H9 (cell line): ENCODE results near the gene PARP1. TPM values are rescaled to one million over a fixed set of nuclear protein-coding genes. Genes with fewer than 3 reads are reported as not detected.

Source experiments
- DNase-seq: peaks from one replicate; pipeline ENCODE4 v3.0.0-alpha.2; 2017
- H2AFZ ChIP-seq: one replicate; pipeline ENCODE4 v1.6.1; 2013; ENCODE audit warnings: mild to moderate bottlenecking, low read length, control low read depth, moderate library complexity
- H2AK5ac ChIP-seq: 2 replicates; pipeline ENCODE4 v1.6.1; 2013; ENCODE audit warnings: low read length, control low read depth, mixed read lengths; ENCODE audit not compliant: insufficient read length
- H2BK120ac ChIP-seq: one replicate; pipeline ENCODE4 v1.6.1; 2013; ENCODE audit warnings: low read depth, mild to moderate bottlenecking, low read length, control low read depth, inconsistent platforms; ENCODE audit not compliant: poor library complexity, severe bottlenecking
- H2BK12ac ChIP-seq: 2 replicates; pipeline ENCODE4 v1.6.1; 2013; ENCODE audit warnings: low read length, control low read depth, mixed read lengths, low read depth; ENCODE audit not compliant: insufficient read length
- H2BK15ac ChIP-seq: 2 replicates; pipeline ENCODE4 v1.6.1; 2013; ENCODE audit warnings: low read depth, low read length, control low read depth
- H2BK20ac ChIP-seq: one replicate; pipeline ENCODE4 v1.6.1; 2013; ENCODE audit warnings: low read depth, mild to moderate bottlenecking, low read length, control low read depth, inconsistent platforms; ENCODE audit not compliant: poor library complexity, severe bottlenecking
- H2BK5ac ChIP-seq: 2 replicates; pipeline ENCODE4 v1.6.1; 2013; ENCODE audit warnings: low read length, control low read depth, mixed read lengths; ENCODE audit not compliant: insufficient read length
- H3K14ac ChIP-seq: 2 replicates; pipeline ENCODE4 v1.6.1; 2013; ENCODE audit warnings: low read length, control low read depth; ENCODE audit not compliant: insufficient read depth
- H3K18ac ChIP-seq: 2 replicates; pipeline ENCODE4 v1.6.1; 2013; ENCODE audit warnings: low read depth, mild to moderate bottlenecking, mixed read lengths, low read length, control low read depth; ENCODE audit not compliant: insufficient read length
- H3K23ac ChIP-seq: 2 replicates; pipeline ENCODE4 v1.6.1; 2013; ENCODE audit warnings: low read length, control low read depth, mixed read lengths, low read depth; ENCODE audit not compliant: insufficient read length
- H3K23me2 ChIP-seq: 2 replicates; pipeline ENCODE4 v1.6.1; 2013; ENCODE audit warnings: low read depth, mild to moderate bottlenecking, mixed read lengths, low read length, control low read depth; ENCODE audit not compliant: insufficient read length, poor library complexity, severe bottlenecking
- H3K27ac ChIP-seq: 2 replicates; pipeline ENCODE4 v1.5.1; 2013; ENCODE audit warnings: low read length, control low read depth, mixed read lengths, low read depth; ENCODE audit not compliant: insufficient read length
- H3K27me3 ChIP-seq: 2 replicates; pipeline ENCODE4 v1.6.1; 2013; ENCODE audit warnings: low read length, control low read depth, inconsistent platforms; ENCODE audit not compliant: insufficient read depth
- H3K4ac ChIP-seq: 2 replicates; pipeline ENCODE4 v1.6.1; 2013; ENCODE audit warnings: low read depth, mild to moderate bottlenecking, control low read depth, inconsistent platforms, low read length, moderate library complexity
- H3K4me1 ChIP-seq: 2 replicates; pipeline ENCODE4 v1.6.1; 2013; ENCODE audit warnings: low read length, control low read depth, inconsistent platforms; ENCODE audit not compliant: insufficient read depth
- H3K4me2 ChIP-seq: 2 replicates; pipeline ENCODE4 v1.6.1; 2013; ENCODE audit warnings: low read length, control low read depth, mixed read lengths; ENCODE audit not compliant: insufficient read length, insufficient read depth
- H3K56ac ChIP-seq: 2 replicates; pipeline ENCODE4 v1.6.1; 2013; ENCODE audit warnings: low read depth, mild to moderate bottlenecking, mixed read lengths, low read length, control low read depth; ENCODE audit not compliant: insufficient read length
- H3K79me1 ChIP-seq: 2 replicates; pipeline ENCODE4 v1.6.1; 2013; ENCODE audit warnings: low read depth, mild to moderate bottlenecking, moderate library complexity, low read length, control low read depth, inconsistent platforms; ENCODE audit not compliant: insufficient read depth, poor library complexity, severe bottlenecking
- H3K79me2 ChIP-seq: 2 replicates; pipeline ENCODE4 v1.6.1; 2013; ENCODE audit warnings: low read length, control low read depth, inconsistent platforms; ENCODE audit not compliant: insufficient read depth
- H3K9ac ChIP-seq: 2 replicates; pipeline ENCODE4 v1.6.1; 2013; ENCODE audit warnings: low read length, control low read depth, mixed read lengths; ENCODE audit not compliant: insufficient read length; ENCODE audit errors: extremely low read depth
- H3K9me3 ChIP-seq: one replicate; pipeline ENCODE4 v1.6.1; 2013; ENCODE audit warnings: low read depth, low read length, inconsistent platforms; ENCODE audit not compliant: control insufficient read depth
- H3T11ph ChIP-seq: one replicate; pipeline ENCODE4 v1.6.1; 2013; ENCODE audit warnings: mild to moderate bottlenecking, low read length, control low read depth, inconsistent platforms
- H4K20me1 ChIP-seq: one replicate; pipeline ENCODE4 v1.6.1; 2013; ENCODE audit not compliant: control insufficient read depth, insufficient read length, insufficient read depth
- H4K5ac ChIP-seq: 2 replicates; pipeline ENCODE4 v1.6.1; 2013; ENCODE audit warnings: low read depth, mild to moderate bottlenecking, mixed read lengths, low read length, control low read depth; ENCODE audit not compliant: insufficient read length
- H4K8ac ChIP-seq: replicated peaks from 2 replicates; pipeline ENCODE4 v1.6.1; 2013; ENCODE audit warnings: low read length, control low read depth, mixed read lengths, low read depth; ENCODE audit not compliant: insufficient read length
- H4K91ac ChIP-seq: 2 replicates; pipeline ENCODE4 v1.6.1; 2013; ENCODE audit warnings: low read depth, mild to moderate bottlenecking, moderate library complexity, mixed read lengths, low read length, control low read depth; ENCODE audit not compliant: insufficient read length
- H3K27ac Mint-ChIP-seq, 3 experiments: 2 replicates in 2 of 3; 3 replicates in 1 of 3; pipeline ENCODE4 v1.8.0; 2020 to 2021; ENCODE audit warnings: mixed read lengths in 3 of 3, mild to moderate bottlenecking in 1 of 3, moderate library complexity in 1 of 3
- H3K27me3 Mint-ChIP-seq: 2 replicates; pipeline ENCODE4 v1.8.0; 2021; ENCODE audit warnings: low read depth, mild to moderate bottlenecking, moderate library complexity, mixed read lengths
- H3K36me3 Mint-ChIP-seq, 3 experiments: 2 replicates in 2 of 3; 3 replicates in 1 of 3; pipeline ENCODE4 v1.8.0; 2020 to 2021; ENCODE audit warnings: low read depth in 3 of 3, mixed read lengths in 3 of 3; ENCODE audit not compliant: insufficient read depth in 1 of 3
- H3K4me1 Mint-ChIP-seq, 2 experiments: 2 replicates each; pipeline ENCODE4 v1.8.0; 2020; ENCODE audit warnings: mixed read lengths in 2 of 2
- H3K4me3 Mint-ChIP-seq, 2 experiments: 2 replicates in 1 of 2; 3 replicates in 1 of 2; pipeline ENCODE4 v1.8.0; 2020 to 2021; ENCODE audit warnings: mild to moderate bottlenecking in 2 of 2, mixed read lengths in 2 of 2, moderate library complexity in 1 of 2
- H3K9me3 Mint-ChIP-seq, 2 experiments: 2 replicates in 1 of 2; 3 replicates in 1 of 2; pipeline ENCODE4 v1.8.0; 2020; ENCODE audit warnings: mild to moderate bottlenecking in 2 of 2, mixed read lengths in 2 of 2, moderate library complexity in 1 of 2
- CTCF ChIP-seq: fragments of 200-600 bp; sonication (generic); conservative IDR thresholded peaks from 3 replicates; pipeline ENCODE4 v1.8.0; 2021; ENCODE audit warnings: antibody characterized with exemption, mild to moderate bottlenecking
- WGBS: extraction: QIAGEN DNeasy Blood & Tissue Kit; methylation state at CpG from one replicate; pipeline ENCODE4 v1.1.7; 2013; ENCODE audit warnings: missing lambda C conversion rate, low lambda C conversion rate, mixed read lengths; ENCODE audit not compliant: insufficient read length; ENCODE audit errors: extremely low coverage; 5-methylcytosine and 5-hydroxymethylcytosine counted together
- total RNA-seq: library from RNA; stranded (reverse); gene quantifications from 2 replicates; pipeline ENCODE4 v1.2.1, GENCODE V29; 2021

Gene PARP1
- total RNA-seq, 1 experiment from 2014 or later = 337 TPM

GRCh38 chr1:226378071-226378470, 29.8 kb downstream of the PARP1 start:
- no peak overlapping the region for H3T11ph ChIP-seq
- H2BK20ac ChIP-seq = no peak overlapping the region
- H3K4me1 Mint-ChIP-seq = no peaks in the 10 kb centered on the region
- no peak overlapping the region for H4K8ac ChIP-seq
- H3K4me2 ChIP-seq = no peak overlapping the region
- H2BK12ac ChIP-seq = no peak overlapping the region
- no peaks in the 10 kb centered on the region for H3K23me2 ChIP-seq
- no peaks in the 10 kb centered on the region for H3K79me2 ChIP-seq
- no peak overlapping the region for H3K14ac ChIP-seq
- no peak for TF ChIP-seq CTCF
- H4K91ac ChIP-seq = no peak overlapping the region
- no peak overlapping the region for H3K4ac ChIP-seq
- H3K9me3 Mint-ChIP-seq = no peaks in the 10 kb centered on the region
- no peak overlapping the region for H3K27ac Mint-ChIP-seq
- H2BK5ac ChIP-seq = no peak overlapping the region
- no peak overlapping the region for H2AK5ac ChIP-seq
- H2AFZ ChIP-seq = no peak overlapping the region
- no peaks in the 10 kb centered on the region for H3K9me3 ChIP-seq
- no peak overlapping the region for H2BK15ac ChIP-seq
- H3K18ac ChIP-seq = no peak overlapping the region
- H3K27ac ChIP-seq = no peak overlapping the region
- H3K27me3 ChIP-seq = no peaks in the 10 kb centered on the region
- no peak overlapping the region for H3K9ac ChIP-seq
- peaks cover under 1% of the 10 kb centered on the region for H3K79me1 ChIP-seq
- no peak overlapping the region for H3K23ac ChIP-seq
- no peak for DNase-seq
- H2BK120ac ChIP-seq = no peak overlapping the region
- WGBS = no CpG with 5 or more reads among the region's 2 CpGs
- H3K56ac ChIP-seq = no peak overlapping the region
- H3K4me1 ChIP-seq = no peaks in the 10 kb centered on the region
- H4K20me1 ChIP-seq = no peaks in the 10 kb centered on the region
- no peak overlapping the region for H3K4me3 Mint-ChIP-seq
- H4K5ac ChIP-seq = no peak overlapping the region
- no peaks in the 10 kb centered on the region for H3K27me3 Mint-ChIP-seq
- peaks cover 67 to 100% (median 98%) of the 10 kb centered on the region in 3 experiments; a peak in 6 of 7 replicates for H3K36me3 Mint-ChIP-seq
